CD4-positive, alpha-beta memory T cell (primary cell): Measurements from ENCODE around the gene MPP3. TPM values are rescaled to one million over a fixed set of nuclear protein-coding genes. Genes with fewer than 3 reads are reported as not detected.
A peak's percentile ranks its signal among the peaks of the same experiment; 100 is the strongest.

Experiments used
- CTCF ChIA-PET: fragments of 350-600 bp; sonication (Branson Sonifier 250); formaldehyde crosslinking; loops from one replicate; lab custom pipeline; 2021; ENCODE audit warnings: inconsistent platforms; ENCODE audit not compliant: partially characterized antibody; lab: Charles Lee
- POLR2A ChIA-PET: fragments of 350-600 bp; sonication (Branson Sonifier 250); formaldehyde crosslinking; loops from one replicate; lab custom pipeline; 2021; ENCODE audit not compliant: partially characterized antibody; lab: Charles Lee
- DNase-seq, 5 donors: peaks; one replicate each; pipeline versions ENCODE4 v3.0.0 to v3.0.0-alpha.2; 2020 to 2022; ENCODE audit warnings: mixed read lengths in 1 of 5
- H3K27ac ChIP-seq: one replicate; pipeline ENCODE4 v1.7.0; 2013; ENCODE audit warnings: low read depth, low read length
- H3K27me3 ChIP-seq: 2 replicates; pipeline ENCODE4 v1.7.0; 2013; ENCODE audit warnings: mild to moderate bottlenecking, low read length, moderate library complexity; ENCODE audit not compliant: insufficient read depth
- H3K36me3 ChIP-seq: 2 replicates; pipeline ENCODE4 v1.7.0; 2013; ENCODE audit warnings: mild to moderate bottlenecking, low read length, moderate library complexity; ENCODE audit not compliant: insufficient read depth
- H3K4me1 ChIP-seq: 2 replicates; pipeline ENCODE4 v1.7.0; 2013; ENCODE audit warnings: mild to moderate bottlenecking, low read length, moderate library complexity; ENCODE audit not compliant: insufficient read depth
- H3K4me3 ChIP-seq, 2 donors: one replicate each; pipeline ENCODE4 v1.7.0; 2013; ENCODE audit warnings: low read length in 2 of 2, mild to moderate bottlenecking in 1 of 2
- H3K9me3 ChIP-seq, 2 donors: one replicate each; pipeline ENCODE4 v1.7.0; 2013; ENCODE audit warnings: low read length in 2 of 2, control low read depth in 1 of 2; ENCODE audit not compliant: control insufficient read depth in 1 of 2
- H3K27ac Mint-ChIP-seq, 7 donors: one replicate each; pipeline ENCODE4 v1.8.0; 2020 to 2021; ENCODE audit warnings: mixed read lengths in 7 of 7, mild to moderate bottlenecking in 6 of 7, inconsistent platforms in 3 of 7, moderate library complexity in 3 of 7
- H3K27me3 Mint-ChIP-seq, 2 donors: one replicate each; pipeline ENCODE4 v1.8.0; 2020 to 2021; ENCODE audit warnings: mixed read lengths in 2 of 2
- H3K36me3 Mint-ChIP-seq, 2 donors: one replicate each; pipeline ENCODE4 v1.8.0; 2020 to 2021; ENCODE audit warnings: mixed read lengths in 2 of 2, inconsistent platforms in 1 of 2, mild to moderate bottlenecking in 1 of 2
- H3K4me1 Mint-ChIP-seq, 4 donors: one replicate each; pipeline ENCODE4 v1.8.0; 2020 to 2021; ENCODE audit warnings: mixed read lengths in 4 of 4, mild to moderate bottlenecking in 1 of 4
- H3K4me3 Mint-ChIP-seq, 8 donors: one replicate each; pipeline ENCODE4 v1.8.0; 2020 to 2021; ENCODE audit warnings: mixed read lengths in 8 of 8, mild to moderate bottlenecking in 7 of 8, moderate library complexity in 6 of 8, inconsistent platforms in 3 of 8
- H3K9me3 Mint-ChIP-seq, 8 donors: one replicate each; pipeline ENCODE4 v1.8.0; 2020 to 2021; ENCODE audit warnings: mixed read lengths in 8 of 8, mild to moderate bottlenecking in 5 of 8, inconsistent platforms in 3 of 8, moderate library complexity in 1 of 8
- intact Hi-C: fragments of 100-400 bp; cut with micrococcal nuclease; formaldehyde crosslinking; loops from one replicate; pipeline ENCODE4 v1.15.1; 2023
- polyA plus RNA-seq, 2 donors: library from polyadenylated mRNA; unstranded; fragments of 300-500 nt; fragmentation: Illumina TruSeq; gene quantifications; one replicate each; pipeline ENCODE4 v1.2.3, GENCODE V29; 2021
- total RNA-seq, 2 experiments: library from RNA; stranded (reverse); gene quantifications; one replicate each; pipeline ENCODE4 v1.2.3, GENCODE V29; 2021

MPP3 gene
- total and polyA plus RNA-seq, 4 experiments from 2014 or later = 0.30 to 0.32 TPM; not detected in 2

- H3K27ac Mint-ChIP-seq = no peak overlapping the region
- POLR2A ChIA-PET = no interaction called here
- peaks cover 9% of the 10 kb centered on the region for H3K4me1 ChIP-seq
- CTCF ChIA-PET = interaction anchor here (1.4 kb wide), 1 partner anchor 23 kb away, joined by 4 read pairs; no protein-coding TSS in a partner anchor
- H3K4me1 Mint-ChIP-seq = peaks cover 8 to 12% (median 10%) of the 10 kb centered on the region in 4 donors
- H3K27me3 ChIP-seq = no peaks in the 10 kb centered on the region
- intact Hi-C loops = no loop called here
- H3K27ac ChIP-seq = no peak overlapping the region
- H3K36me3 Mint-ChIP-seq = no peaks in the 10 kb centered on the region
- H3K36me3 ChIP-seq = no peaks in the 10 kb centered on the region
- H3K27me3 Mint-ChIP-seq = peaks cover 6 to 8% of the 10 kb centered on the region in 2 donors
- peaks cover 0 to 6% (median 0%) of the 10 kb centered on the region in 8 donors for H3K9me3 Mint-ChIP-seq
- DNase-seq = no peak
- H3K4me3 ChIP-seq = no peak overlapping the region
- no peak overlapping the region for H3K4me3 Mint-ChIP-seq
- no peaks in the 10 kb centered on the region for H3K9me3 ChIP-seq
Observed at GRCh38 chr17:43789482-43789881, 43.5 kb downstream of the MPP3 start.

- Mint-ChIP-seq H3K4me1 (peaks cover 8 to 12% (median 10%) of the 10 kb centered on the region in 4 donors), H3K36me3 (no peaks in the 10 kb centered on the region), H3K4me3 (no peak overlapping the region), H3K27ac (no peak overlapping the region), H3K27me3 (peaks cover 7 to 9% of the 10 kb centered on the region in 2 donors), H3K9me3 (peaks cover 0 to 4% (median 0%) of the 10 kb centered on the region in 8 donors)
- Histone ChIP-seq H3K4me3 (no peak overlapping the region), H3K4me1 (peaks cover 9% of the 10 kb centered on the region), H3K36me3 (no peaks in the 10 kb centered on the region), H3K9me3 (no peaks in the 10 kb centered on the region), H3K27me3 (no peaks in the 10 kb centered on the region), H3K27ac (no peak overlapping the region)
- DNase-seq = no peak
- intact Hi-C loops = no loop called here
- ChIA-PET POLR2A (no interaction called here), CTCF (interaction anchor here (1.5 kb wide), 1 partner anchor 22 kb away, joined by 4 read pairs; no protein-coding TSS in a partner anchor)
Observed at GRCh38 chr17:43788540-43788939, 44.4 kb downstream of the MPP3 start.

GRCh38 chr17:43787728-43788127 lies 45.2 kb downstream of the MPP3 start:
- ChIA-PET CTCF (interaction anchor here (1.5 kb wide), 1 partner anchor 21 kb away, joined by 4 read pairs; no protein-coding TSS in a partner anchor), POLR2A (no interaction called here)
- intact Hi-C loops = no loop called here

GRCh38 chr17:43784628-43785101 lies 48.3 kb downstream of the MPP3 start:
- ChIA-PET CTCF (interaction anchor here (2.5 kb wide), 1 partner anchor 18 kb away, joined by 11 read pairs; no protein-coding TSS in a partner anchor), POLR2A (no interaction called here)
- no peaks in the 10 kb centered on the region for H3K36me3 ChIP-seq
- Mint-ChIP-seq H3K4me1 (peaks cover 0 to 2% (median 1%) of the 10 kb centered on the region in 4 donors), H3K36me3 (no peaks in the 10 kb centered on the region), H3K27ac (no peak overlapping the region), H3K4me3 (no peak overlapping the region), H3K27me3 (peaks cover 18 to 23% of the 10 kb centered on the region in 2 donors), H3K9me3 (peaks cover 0 to under 1% (median 0%) of the 10 kb centered on the region in 8 donors)
- H3K27ac ChIP-seq = no peak overlapping the region
- intact Hi-C loops = no loop called here
- no peaks in the 10 kb centered on the region for H3K9me3 ChIP-seq
- peaks cover under 1% of the 10 kb centered on the region for H3K4me1 ChIP-seq
- DNase-seq = no peak
- peaks cover 4% of the 10 kb centered on the region for H3K27me3 ChIP-seq
- no peak overlapping the region for H3K4me3 ChIP-seq

More at GRCh38 chr17:43787728-43788127, 45.2 kb downstream of the MPP3 start:
- peaks cover 8 to 12% (median 10%) of the 10 kb centered on the region in 4 donors for H3K4me1 Mint-ChIP-seq
- no peak for DNase-seq
- H3K36me3 Mint-ChIP-seq = no peaks in the 10 kb centered on the region
- Histone ChIP-seq H3K4me3 (no peak overlapping the region), H3K9me3 (no peaks in the 10 kb centered on the region), H3K27ac (no peak overlapping the region), H3K36me3 (no peaks in the 10 kb centered on the region), H3K4me1 (peaks cover 9% of the 10 kb centered on the region), H3K27me3 (no peaks in the 10 kb centered on the region)
- peaks cover 11 to 12% of the 10 kb centered on the region in 2 donors for H3K27me3 Mint-ChIP-seq
- H3K9me3 Mint-ChIP-seq = peaks cover 0 to 2% (median 0%) of the 10 kb centered on the region in 8 donors
- H3K4me3 Mint-ChIP-seq = no peak overlapping the region
- H3K27ac Mint-ChIP-seq = no peak overlapping the region

- Mint-ChIP-seq H3K36me3 (no peaks in the 10 kb centered on the region), H3K27me3 (peaks cover 18 to 23% of the 10 kb centered on the region in 2 donors), H3K4me3 (no peak overlapping the region), H3K9me3 (no peaks in the 10 kb centered on the region), H3K4me1 (peaks cover 0 to 8% (median 1%) of the 10 kb centered on the region in 4 donors), H3K27ac (no peak overlapping the region)
- Histone ChIP-seq H3K36me3 (no peaks in the 10 kb centered on the region), H3K9me3 (no peaks in the 10 kb centered on the region), H3K27ac (no peak overlapping the region), H3K4me1 (peaks cover 6% of the 10 kb centered on the region), H3K27me3 (peaks cover 4% of the 10 kb centered on the region), H3K4me3 (no peak overlapping the region)
- ChIA-PET POLR2A (no interaction called here), CTCF (no interaction called here)
- DNase-seq = no peak
- intact Hi-C loops = no loop called here
Observed at GRCh38 chr17:43784068-43784467, 48.9 kb downstream of the MPP3 start.

GRCh38 chr17:43782913-43783680 lies 49.8 kb downstream of the MPP3 start:
- ChIA-PET POLR2A (no interaction called here), CTCF (interaction anchor here (1.0 kb wide), 1 partner anchor 63 kb away, joined by 3 read pairs; no protein-coding TSS in a partner anchor)
- H3K4me1 Mint-ChIP-seq = peaks cover 0 to 9% (median 1%) of the 10 kb centered on the region in 4 donors
- no peak overlapping the region for H3K27ac Mint-ChIP-seq
- intact Hi-C loops = no loop called here
- Histone ChIP-seq H3K36me3 (no peaks in the 10 kb centered on the region), H3K4me1 (peaks cover 7% of the 10 kb centered on the region), H3K27ac (no peak overlapping the region), H3K27me3 (peaks cover 4% of the 10 kb centered on the region), H3K4me3 (no peak overlapping the region), H3K9me3 (no peaks in the 10 kb centered on the region)
- H3K9me3 Mint-ChIP-seq = no peaks in the 10 kb centered on the region
- DNase-seq = no peak
- peaks cover 18 to 21% of the 10 kb centered on the region in 2 donors for H3K27me3 Mint-ChIP-seq
- H3K4me3 Mint-ChIP-seq = no peak overlapping the region
- H3K36me3 Mint-ChIP-seq = no peaks in the 10 kb centered on the region

GRCh38 chr17:43780135-43780534 lies 52.8 kb downstream of the MPP3 start, which contains the start of gene CFAP97D1:
Gene CFAP97D1, plus strand, starts transcription at chr17:43780435. Its CDS starts 28 bp downstream, at chr17:43780463.
- Histone ChIP-seq H3K4me1 (peaks cover 10% of the 10 kb centered on the region), H3K36me3 (no peaks in the 10 kb centered on the region), H3K9me3 (no peaks in the 10 kb centered on the region), H3K27me3 (peaks cover 4% of the 10 kb centered on the region), H3K27ac (peak within 1 kb of the TSS; percentile 31), H3K4me3 (peak within 1 kb of the TSS in 1 of 2 donors; percentile 77)
- Mint-ChIP-seq H3K9me3 (no peaks in the 10 kb centered on the region), H3K36me3 (peaks cover 0 to under 1% of the 10 kb centered on the region in 2 donors), H3K4me1 (peaks cover 0 to 13% (median 3%) of the 10 kb centered on the region in 4 donors), H3K27ac (peak within 1 kb of the TSS in 6 of 7 donors; percentile 36 to 72 (median 49)), H3K4me3 (peak within 1 kb of the TSS; percentile 76 to 85 (median 80)), H3K27me3 (peaks cover 18% of the 10 kb centered on the region in 2 donors)
- POLR2A ChIA-PET = interaction anchor here (0.6 kb wide), 1 partner anchor 85 kb away, joined by 3 read pairs; no protein-coding TSS in a partner anchor
- CTCF ChIA-PET = interaction anchor here (0.8 to 1.1 kb wide), 2 partner anchors 15 to 66 kb away, joined by 5 read pairs; no protein-coding TSS in a partner anchor
- no peak for DNase-seq
- intact Hi-C loops = no loop called here
